HEK293 (cell line): ENCODE measurements around the gene MIS12.

ENCODE experiments used
- GLI4 ChIP-seq: fragments of 450-650 bp; formaldehyde crosslinking; IDR thresholded peaks from 2 replicates; pipeline ENCODE4 v1.5.1; 2016; ENCODE audit warnings: missing biosample characterization, missing genetic modification characterization
- ZNF48 ChIP-seq: fragments of 450-650 bp; formaldehyde crosslinking; IDR thresholded peaks from 2 replicates; pipeline ENCODE4 v1.5.1; 2016; ENCODE audit warnings: missing biosample characterization, missing genetic modification characterization
- ZNF510 ChIP-seq: fragments of 450-650 bp; formaldehyde crosslinking; IDR thresholded peaks from 2 replicates; pipeline ENCODE4 v1.5.1; 2018; ENCODE audit warnings: mild to moderate bottlenecking, missing genetic modification characterization, missing biosample characterization; ENCODE audit not compliant: insufficient replicate concordance
- TF ChIP-seq, protein P1 (sequence below): fragments of 450-650 bp; formaldehyde crosslinking; IDR thresholded peaks from 2 replicates; pipeline ENCODE4 v1.5.1; 2016; ENCODE audit warnings: missing biosample characterization, missing genetic modification characterization
- TF ChIP-seq, protein P2 (sequence below): fragments of 450-650 bp; formaldehyde crosslinking; IDR thresholded peaks from 2 replicates; pipeline ENCODE4 v1.5.1; 2016; ENCODE audit warnings: missing biosample characterization, missing genetic modification characterization, borderline replicate concordance
- TF ChIP-seq, protein P3 (sequence below): fragments of 450-650 bp; formaldehyde crosslinking; IDR thresholded peaks from 2 replicates; pipeline ENCODE4 v1.5.1; 2016; ENCODE audit warnings: missing biosample characterization, missing genetic modification characterization
- TF ChIP-seq, protein P4 (sequence below): fragments of 450-650 bp; formaldehyde crosslinking; IDR thresholded peaks from 2 replicates; pipeline ENCODE4 v1.5.1; 2016; ENCODE audit warnings: missing biosample characterization, missing genetic modification characterization

DNA sequence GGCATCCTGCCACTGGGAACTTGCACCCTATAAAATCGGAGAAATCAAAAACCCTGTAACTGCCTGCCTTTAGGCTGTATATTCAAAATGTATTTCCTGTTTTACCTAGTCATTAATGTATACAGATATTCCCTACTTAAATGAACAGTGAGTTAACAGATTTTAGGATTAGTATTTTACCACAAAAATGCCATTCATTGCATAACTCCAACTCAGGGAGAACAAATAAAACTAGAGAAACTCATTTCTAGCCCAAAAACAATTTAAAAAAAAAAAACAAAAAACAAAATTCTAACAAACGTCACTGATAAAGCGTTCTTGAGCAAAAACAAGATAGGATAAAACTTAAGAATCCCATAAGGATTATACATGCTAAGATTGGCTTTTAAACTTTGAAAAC is 13.9 kb upstream of the MIS12 start:
- TF ChIP-seq, protein P1, sequence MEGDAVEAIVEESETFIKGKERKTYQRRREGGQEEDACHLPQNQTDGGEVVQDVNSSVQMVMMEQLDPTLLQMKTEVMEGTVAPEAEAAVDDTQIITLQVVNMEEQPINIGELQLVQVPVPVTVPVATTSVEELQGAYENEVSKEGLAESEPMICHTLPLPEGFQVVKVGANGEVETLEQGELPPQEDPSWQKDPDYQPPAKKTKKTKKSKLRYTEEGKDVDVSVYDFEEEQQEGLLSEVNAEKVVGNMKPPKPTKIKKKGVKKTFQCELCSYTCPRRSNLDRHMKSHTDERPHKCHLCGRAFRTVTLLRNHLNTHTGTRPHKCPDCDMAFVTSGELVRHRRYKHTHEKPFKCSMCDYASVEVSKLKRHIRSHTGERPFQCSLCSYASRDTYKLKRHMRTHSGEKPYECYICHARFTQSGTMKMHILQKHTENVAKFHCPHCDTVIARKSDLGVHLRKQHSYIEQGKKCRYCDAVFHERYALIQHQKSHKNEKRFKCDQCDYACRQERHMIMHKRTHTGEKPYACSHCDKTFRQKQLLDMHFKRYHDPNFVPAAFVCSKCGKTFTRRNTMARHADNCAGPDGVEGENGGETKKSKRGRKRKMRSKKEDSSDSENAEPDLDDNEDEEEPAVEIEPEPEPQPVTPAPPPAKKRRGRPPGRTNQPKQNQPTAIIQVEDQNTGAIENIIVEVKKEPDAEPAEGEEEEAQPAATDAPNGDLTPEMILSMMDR (tag by site-specific recombination) = no peak
- TF ChIP-seq ZNF48 (no peak), ZNF510 (tag by site-specific recombination) (no peak), GLI4 (tag by site-specific recombination) (no peak)
- TF ChIP-seq, protein P2, sequence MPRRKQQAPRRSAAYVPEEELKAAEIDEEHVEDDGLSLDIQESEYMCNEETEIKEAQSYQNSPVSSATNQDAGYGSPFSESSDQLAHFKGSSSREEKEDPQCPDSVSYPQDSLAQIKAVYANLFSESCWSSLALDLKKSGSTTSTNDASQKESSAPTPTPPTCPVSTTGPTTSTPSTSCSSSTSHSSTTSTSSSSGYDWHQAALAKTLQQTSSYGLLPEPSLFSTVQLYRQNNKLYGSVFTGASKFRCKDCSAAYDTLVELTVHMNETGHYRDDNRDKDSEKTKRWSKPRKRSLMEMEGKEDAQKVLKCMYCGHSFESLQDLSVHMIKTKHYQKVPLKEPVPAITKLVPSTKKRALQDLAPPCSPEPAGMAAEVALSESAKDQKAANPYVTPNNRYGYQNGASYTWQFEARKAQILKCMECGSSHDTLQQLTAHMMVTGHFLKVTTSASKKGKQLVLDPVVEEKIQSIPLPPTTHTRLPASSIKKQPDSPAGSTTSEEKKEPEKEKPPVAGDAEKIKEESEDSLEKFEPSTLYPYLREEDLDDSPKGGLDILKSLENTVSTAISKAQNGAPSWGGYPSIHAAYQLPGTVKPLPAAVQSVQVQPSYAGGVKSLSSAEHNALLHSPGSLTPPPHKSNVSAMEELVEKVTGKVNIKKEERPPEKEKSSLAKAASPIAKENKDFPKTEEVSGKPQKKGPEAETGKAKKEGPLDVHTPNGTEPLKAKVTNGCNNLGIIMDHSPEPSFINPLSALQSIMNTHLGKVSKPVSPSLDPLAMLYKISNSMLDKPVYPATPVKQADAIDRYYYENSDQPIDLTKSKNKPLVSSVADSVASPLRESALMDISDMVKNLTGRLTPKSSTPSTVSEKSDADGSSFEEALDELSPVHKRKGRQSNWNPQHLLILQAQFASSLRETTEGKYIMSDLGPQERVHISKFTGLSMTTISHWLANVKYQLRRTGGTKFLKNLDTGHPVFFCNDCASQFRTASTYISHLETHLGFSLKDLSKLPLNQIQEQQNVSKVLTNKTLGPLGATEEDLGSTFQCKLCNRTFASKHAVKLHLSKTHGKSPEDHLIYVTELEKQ = no peak
- TF ChIP-seq, protein P3, sequence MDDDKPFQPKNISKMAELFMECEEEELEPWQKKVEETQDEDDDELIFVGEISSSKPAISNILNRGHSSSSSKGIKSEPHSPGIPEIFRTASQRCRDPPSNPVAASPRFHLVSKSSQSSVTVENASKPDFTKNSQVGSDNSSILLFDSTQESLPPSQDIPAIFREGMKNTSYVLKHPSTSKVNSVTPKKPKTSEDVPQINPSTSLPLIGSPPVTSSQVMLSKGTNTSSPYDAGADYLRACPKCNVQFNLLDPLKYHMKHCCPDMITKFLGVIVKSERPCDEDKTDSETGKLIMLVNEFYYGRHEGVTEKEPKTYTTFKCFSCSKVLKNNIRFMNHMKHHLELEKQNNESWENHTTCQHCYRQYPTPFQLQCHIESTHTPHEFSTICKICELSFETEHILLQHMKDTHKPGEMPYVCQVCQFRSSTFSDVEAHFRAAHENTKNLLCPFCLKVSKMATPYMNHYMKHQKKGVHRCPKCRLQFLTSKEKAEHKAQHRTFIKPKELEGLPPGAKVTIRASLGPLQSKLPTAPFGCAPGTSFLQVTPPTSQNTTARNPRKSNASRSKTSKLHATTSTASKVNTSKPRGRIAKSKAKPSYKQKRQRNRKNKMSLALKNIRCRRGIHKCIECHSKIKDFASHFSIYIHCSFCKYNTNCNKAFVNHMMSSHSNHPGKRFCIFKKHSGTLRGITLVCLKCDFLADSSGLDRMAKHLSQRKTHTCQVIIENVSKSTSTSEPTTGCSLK (tag by site-specific recombination) = no peak
- TF ChIP-seq, protein P4, sequence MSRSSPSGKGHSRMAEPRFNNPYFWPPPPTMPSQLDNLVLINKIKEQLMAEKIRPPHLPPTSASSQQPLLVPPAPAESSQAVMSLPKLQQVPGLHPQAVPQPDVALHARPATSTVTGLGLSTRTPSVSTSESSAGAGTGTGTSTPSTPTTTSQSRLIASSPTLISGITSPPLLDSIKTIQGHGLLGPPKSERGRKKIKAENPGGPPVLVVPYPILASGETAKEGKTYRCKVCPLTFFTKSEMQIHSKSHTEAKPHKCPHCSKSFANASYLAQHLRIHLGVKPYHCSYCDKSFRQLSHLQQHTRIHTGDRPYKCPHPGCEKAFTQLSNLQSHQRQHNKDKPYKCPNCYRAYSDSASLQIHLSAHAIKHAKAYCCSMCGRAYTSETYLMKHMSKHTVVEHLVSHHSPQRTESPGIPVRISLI = no peak
